ENCODE data around the gene WASHC4. TPM values are rescaled to one million over a fixed set of nuclear protein-coding genes. Genes with fewer than 3 reads are reported as not detected.

Gene WASHC4
- total RNA-seq, 1 experiment from 2014 or later: 25.5 TPM

- Histone ChIP-seq H3K9me2 (ENCODE audit: insufficient read depth) (no peaks in the 10 kb centered on the region), H4K20me1 (ENCODE audit: insufficient read depth) (no peaks in the 10 kb centered on the region), H3K9me3 (ENCODE audit: control insufficient read depth in 1 of 2, insufficient read depth in 1 of 2, low read depth in 1 of 2, low read length in 2 of 2) (no peaks in the 10 kb centered on the region), H3K79me2 (ENCODE audit: insufficient read depth, low read length) (no peaks in the 10 kb centered on the region), H2AFZ (ENCODE audit: low read depth, low read length, poor library complexity, severe bottlenecking) (no peak overlapping the region), H3K4me3 (replicated peaks in 1 of 2; ENCODE audit: low read depth in 1 of 2, low read length in 2 of 2) (no peak overlapping the region), H3K9ac (ENCODE audit: low read length) (no peak overlapping the region), H3K27me3 (ENCODE audit: insufficient read depth, low read length) (no peaks in the 10 kb centered on the region), H3K4me2 (ENCODE audit: low read length) (no peak overlapping the region), H3K36me3 (ENCODE audit: control insufficient read depth in 1 of 2, insufficient read depth in 2 of 2, low read length in 2 of 2) (no peaks in the 10 kb centered on the region), H3K4me1 (ENCODE audit: control insufficient read depth in 1 of 2, insufficient read depth in 2 of 2, low read length in 2 of 2) (no peaks in the 10 kb centered on the region), H3K27ac (ENCODE audit: low read depth, low read length) (no peak overlapping the region)
- BruUV-seq (replicated peaks): no TSS peak
- RAD21 ChIA-PET (ENCODE audit: low non-redundant PET in 1 of 2, low total read pairs in 2 of 2, uncharacterized antibody in 2 of 2, unreplicated experiment in 2 of 2): no interaction called here
- TF ChIP-seq REST (IDR thresholded peaks at IDR 0.05; ENCODE audit: low read depth): no peak
- no peak for TF ChIP-seq CEBPB (IDR thresholded peaks at IDR 0.05; ENCODE audit: low read depth)
- TF ChIP-seq POLR2A (IDR thresholded peaks at IDR 0.05; ENCODE audit: borderline replicate concordance, extremely low read depth, insufficient read depth, insufficient read length): no peak
- no peak for TF ChIP-seq MAX (IDR thresholded peaks at IDR 0.05)
- TF ChIP-seq ATF3 (IDR thresholded peaks at IDR 0.05): no peak
- no peak for TF ChIP-seq EZH2phosphoT487 (IDR thresholded peaks at IDR 0.05; ENCODE audit: borderline replicate concordance)
- POLR2A ChIA-PET: no interaction called here
- CTCF ChIA-PET: no interaction called here
- intact Hi-C loops (cut with micrococcal nuclease): no loop called here
- no peak for DNase-seq (ENCODE audit: low read depth, low spot score)
- ATAC-seq: no peak
Measured at GRCh38 chr12:105076913-105077312, 30.6 kb upstream of the WASHC4 start.

GRCh38 chr12:105077435-105077834 lies 30.1 kb upstream of the WASHC4 start:
- no TSS peak for BruUV-seq (replicated peaks)
- POLR2A ChIA-PET: no interaction called here
- intact Hi-C loops (cut with micrococcal nuclease): no loop called here
- no peak for TF ChIP-seq YY1 (IDR thresholded peaks at IDR 0.05; ENCODE audit: extremely low read depth, insufficient replicate concordance, low read depth, low read length)
- no peak for TF ChIP-seq RAD21 (IDR thresholded peaks at IDR 0.05; ENCODE audit: low read depth)
- no peak for TF ChIP-seq SP1 (IDR thresholded peaks at IDR 0.05; ENCODE audit: low read depth)
- no peak for TF ChIP-seq SRF (IDR thresholded peaks at IDR 0.05; ENCODE audit: low read depth)
- no peak for TF ChIP-seq POLR2A (IDR thresholded peaks at IDR 0.05; ENCODE audit: borderline replicate concordance, extremely low read depth, insufficient read depth, insufficient read length)
- TF ChIP-seq MAX (IDR thresholded peaks at IDR 0.05): no peak
- TF ChIP-seq SIN3A (IDR thresholded peaks at IDR 0.05; ENCODE audit: low read depth): no peak
- TF ChIP-seq CBX3 (IDR thresholded peaks at IDR 0.05; ENCODE audit: low read depth): no peak
- no peak for TF ChIP-seq POLR2AphosphoS5 (IDR thresholded peaks at IDR 0.05; ENCODE audit: low read depth, low read length)
- TF ChIP-seq ZFX (IDR thresholded peaks at IDR 0.05): no peak
- TF ChIP-seq ELF1 (IDR thresholded peaks at IDR 0.05; ENCODE audit: borderline replicate concordance, low read depth): no peak
- TF ChIP-seq ZNF274 (IDR thresholded peaks at IDR 0.05; ENCODE audit: low read depth, low read length): no peak
- TF ChIP-seq EZH2phosphoT487 (IDR thresholded peaks at IDR 0.05; ENCODE audit: borderline replicate concordance): no peak

More at GRCh38 chr12:105077435-105077834, 30.1 kb upstream of the WASHC4 start:
- H3K27me3 ChIP-seq (ENCODE audit: insufficient read depth, low read length): no peaks in the 10 kb centered on the region
- no peak overlapping the region for H2AFZ ChIP-seq (ENCODE audit: low read depth, low read length, poor library complexity, severe bottlenecking)
- no peak overlapping the region for H3K27ac ChIP-seq (ENCODE audit: low read depth, low read length)
- H3K9ac ChIP-seq (ENCODE audit: low read length): no peak overlapping the region
- ATAC-seq: no peak
- no peaks in the 10 kb centered on the region for H3K9me3 ChIP-seq (ENCODE audit: control insufficient read depth in 1 of 2, insufficient read depth in 1 of 2, low read depth in 1 of 2, low read length in 2 of 2)
- H3K79me2 ChIP-seq (ENCODE audit: insufficient read depth, low read length): no peaks in the 10 kb centered on the region
- RAD21 ChIA-PET (ENCODE audit: low non-redundant PET in 1 of 2, low total read pairs in 2 of 2, uncharacterized antibody in 2 of 2, unreplicated experiment in 2 of 2): no interaction called here
- H3K36me3 ChIP-seq (ENCODE audit: control insufficient read depth in 1 of 2, insufficient read depth in 2 of 2, low read length in 2 of 2): no peaks in the 10 kb centered on the region
- no peak overlapping the region for H3K4me3 ChIP-seq (replicated peaks in 1 of 2; ENCODE audit: low read depth in 1 of 2, low read length in 2 of 2)
- no peaks in the 10 kb centered on the region for H4K20me1 ChIP-seq (ENCODE audit: insufficient read depth)
- H3K4me1 ChIP-seq (ENCODE audit: control insufficient read depth in 1 of 2, insufficient read depth in 2 of 2, low read length in 2 of 2): no peaks in the 10 kb centered on the region
- CTCF ChIA-PET: no interaction called here
- no peaks in the 10 kb centered on the region for H3K9me2 ChIP-seq (ENCODE audit: insufficient read depth)
- H3K4me2 ChIP-seq (ENCODE audit: low read length): no peak overlapping the region
- DNase-seq (ENCODE audit: low read depth, low spot score): no peak

All from HCT116 (cell line).